Osteocyte (in vitro differentiated cells): ENCODE measurements around the gene LECT2. TPM values are rescaled to one million over a fixed set of nuclear protein-coding genes. Genes with fewer than 3 reads are reported as not detected.

Source experiments
- DNase-seq: peaks from one replicate; pipeline ENCODE4 v3.0.0; 2021; ENCODE audit warnings: mixed read lengths; ENCODE audit not compliant: unreplicated experiment; ENCODE audit errors: extremely low spot score
- H3K27ac Mint-ChIP-seq: one replicate; pipeline ENCODE4 v1.8.0; 2021; ENCODE audit warnings: mild to moderate bottlenecking, mixed read lengths; ENCODE audit not compliant: unreplicated experiment
- H3K27me3 Mint-ChIP-seq: one replicate; pipeline ENCODE4 v1.8.0; 2021; ENCODE audit warnings: mixed read lengths; ENCODE audit not compliant: unreplicated experiment
- H3K36me3 Mint-ChIP-seq: one replicate; pipeline ENCODE4 v1.8.0; 2021; ENCODE audit warnings: mixed read lengths; ENCODE audit not compliant: unreplicated experiment
- H3K4me1 Mint-ChIP-seq: one replicate; pipeline ENCODE4 v1.8.0; 2021; ENCODE audit warnings: mixed read lengths; ENCODE audit not compliant: unreplicated experiment
- H3K4me3 Mint-ChIP-seq: one replicate; pipeline ENCODE4 v1.8.0; 2021; ENCODE audit warnings: mild to moderate bottlenecking, moderate library complexity, mixed read lengths; ENCODE audit not compliant: unreplicated experiment
- H3K9me3 Mint-ChIP-seq: one replicate; pipeline ENCODE4 v1.8.0; 2021; ENCODE audit warnings: mixed read lengths; ENCODE audit not compliant: unreplicated experiment
- total RNA-seq: library from RNA; stranded (reverse); gene quantifications from 2 replicates; pipeline ENCODE4 v1.2.1, GENCODE V29; 2021
- TF ChIP-seq, protein P1 (sequence below): fragments of 200-600 bp; sonication (generic); IDR thresholded peaks from 2 replicates; pipeline ENCODE4 v1.5.0; 2021; ENCODE audit warnings: antibody characterized with exemption, mild to moderate bottlenecking, moderate library complexity

The LECT2 gene
- total RNA-seq, 1 donor from 2014 or later, result not detected

DNA sequence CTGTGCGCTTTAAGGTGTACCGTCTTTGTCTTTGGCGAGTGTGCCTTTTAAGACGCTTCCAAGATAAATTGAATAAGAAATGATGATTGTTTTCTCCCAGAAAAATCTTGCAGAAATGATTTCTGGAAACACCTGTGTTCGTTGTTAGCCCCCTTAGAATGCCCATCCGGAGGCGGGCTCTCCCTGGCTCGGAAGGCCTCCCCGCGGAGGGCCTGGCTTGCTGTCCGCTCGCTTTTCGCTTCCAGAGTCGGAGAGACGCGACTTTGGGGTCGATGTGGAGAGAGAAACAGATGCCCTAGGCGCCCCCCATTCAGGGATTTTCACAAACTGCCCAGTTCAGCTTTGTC is 23.9 kb downstream of the LECT2 start:
- Mint-ChIP-seq H3K36me3 (no peaks in the 10 kb centered on the region), H3K4me1 (peaks cover 5% of the 10 kb centered on the region), H3K27me3 (peaks cover 78% of the 10 kb centered on the region), H3K9me3 (peaks cover 9% of the 10 kb centered on the region), H3K4me3 (peak overlapping the region; percentile 58), H3K27ac (no peak overlapping the region)
- DNase-seq, result no peak
- TF ChIP-seq, protein P1, sequence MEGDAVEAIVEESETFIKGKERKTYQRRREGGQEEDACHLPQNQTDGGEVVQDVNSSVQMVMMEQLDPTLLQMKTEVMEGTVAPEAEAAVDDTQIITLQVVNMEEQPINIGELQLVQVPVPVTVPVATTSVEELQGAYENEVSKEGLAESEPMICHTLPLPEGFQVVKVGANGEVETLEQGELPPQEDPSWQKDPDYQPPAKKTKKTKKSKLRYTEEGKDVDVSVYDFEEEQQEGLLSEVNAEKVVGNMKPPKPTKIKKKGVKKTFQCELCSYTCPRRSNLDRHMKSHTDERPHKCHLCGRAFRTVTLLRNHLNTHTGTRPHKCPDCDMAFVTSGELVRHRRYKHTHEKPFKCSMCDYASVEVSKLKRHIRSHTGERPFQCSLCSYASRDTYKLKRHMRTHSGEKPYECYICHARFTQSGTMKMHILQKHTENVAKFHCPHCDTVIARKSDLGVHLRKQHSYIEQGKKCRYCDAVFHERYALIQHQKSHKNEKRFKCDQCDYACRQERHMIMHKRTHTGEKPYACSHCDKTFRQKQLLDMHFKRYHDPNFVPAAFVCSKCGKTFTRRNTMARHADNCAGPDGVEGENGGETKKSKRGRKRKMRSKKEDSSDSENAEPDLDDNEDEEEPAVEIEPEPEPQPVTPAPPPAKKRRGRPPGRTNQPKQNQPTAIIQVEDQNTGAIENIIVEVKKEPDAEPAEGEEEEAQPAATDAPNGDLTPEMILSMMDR, result no peak

DNA sequence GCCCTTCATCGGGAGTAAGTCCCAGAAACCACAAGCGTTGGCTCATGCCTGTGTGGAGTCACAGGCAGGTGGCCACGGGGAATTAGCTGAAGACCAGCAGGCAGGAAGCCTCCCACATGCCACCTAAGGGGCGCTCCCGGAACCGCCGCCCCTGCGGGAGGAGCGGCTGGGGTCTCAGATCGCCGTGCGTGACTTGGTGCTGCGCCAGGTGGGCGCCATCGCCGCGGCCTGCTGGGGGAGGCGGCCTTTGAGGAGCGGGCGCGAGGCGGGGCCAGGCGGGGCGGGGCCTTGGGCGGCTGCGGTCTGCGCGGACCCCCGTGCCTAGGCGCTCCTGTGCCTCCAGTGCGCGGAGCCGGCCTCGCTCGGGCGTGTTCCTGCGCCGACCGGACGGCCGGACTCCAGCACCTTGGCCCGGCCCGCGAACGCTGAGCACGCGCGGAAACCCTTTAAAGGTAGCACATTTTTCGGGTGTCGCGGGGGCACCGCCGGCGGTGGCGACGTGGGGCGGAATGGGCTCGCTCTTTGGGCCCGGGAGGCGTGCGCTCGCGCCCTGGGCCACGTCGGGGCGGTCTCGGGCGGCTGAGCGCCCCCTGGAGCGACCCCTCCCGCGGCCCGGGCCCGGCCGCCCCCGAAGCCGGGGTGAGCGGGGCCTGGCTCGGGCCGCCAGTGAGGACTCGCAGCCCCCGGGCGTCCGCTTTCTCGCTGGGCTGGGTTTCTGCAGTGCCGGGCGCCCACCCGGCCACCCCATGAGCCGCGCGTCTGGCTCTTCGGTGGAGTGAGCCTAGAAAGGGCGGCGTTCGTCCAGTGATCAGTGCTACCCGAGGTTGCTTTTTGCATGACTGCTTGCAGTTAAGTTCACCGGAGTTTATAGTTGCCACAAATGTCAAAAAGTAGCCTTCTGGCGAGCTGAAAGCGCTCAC is 24.5 kb downstream of the LECT2 start:
- peaks cover 5% of the 10 kb centered on the region for H3K4me1 Mint-ChIP-seq
- TF ChIP-seq, protein P1, result no peak
- no peaks in the 10 kb centered on the region for H3K36me3 Mint-ChIP-seq
- peak overlapping the region; percentile 58 for H3K4me3 Mint-ChIP-seq
- H3K9me3 Mint-ChIP-seq, result peaks cover 9% of the 10 kb centered on the region
- DNase-seq, result no peak
- H3K27me3 Mint-ChIP-seq, result peaks cover 80% of the 10 kb centered on the region
- H3K27ac Mint-ChIP-seq, result no peak overlapping the region

DNA sequence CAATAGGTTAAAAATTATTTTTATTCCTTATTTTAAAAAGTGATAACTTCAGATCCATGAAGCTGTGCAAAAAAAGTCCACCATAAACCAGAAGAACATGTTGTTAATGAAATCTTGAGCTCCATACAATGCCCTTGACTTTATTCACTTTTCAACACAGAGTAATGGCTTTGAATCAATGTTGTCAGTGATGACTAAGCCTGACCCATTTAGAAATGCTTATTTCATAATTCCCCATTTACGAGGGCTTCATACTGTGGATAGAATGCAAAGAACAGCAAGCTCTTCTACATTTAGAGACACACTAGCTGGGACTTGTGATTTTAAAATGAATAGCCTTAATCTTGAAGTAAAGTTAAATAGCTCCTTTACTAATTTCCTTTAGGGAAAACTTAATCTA is 33.4 kb downstream of the LECT2 start:
- Mint-ChIP-seq H3K9me3 (no peaks in the 10 kb centered on the region), H3K27me3 (peaks cover 82% of the 10 kb centered on the region), H3K4me3 (no peak overlapping the region), H3K27ac (no peak overlapping the region), H3K4me1 (no peaks in the 10 kb centered on the region), H3K36me3 (no peaks in the 10 kb centered on the region)
- TF ChIP-seq, protein P1, result no peak
- DNase-seq, result no peak

DNA sequence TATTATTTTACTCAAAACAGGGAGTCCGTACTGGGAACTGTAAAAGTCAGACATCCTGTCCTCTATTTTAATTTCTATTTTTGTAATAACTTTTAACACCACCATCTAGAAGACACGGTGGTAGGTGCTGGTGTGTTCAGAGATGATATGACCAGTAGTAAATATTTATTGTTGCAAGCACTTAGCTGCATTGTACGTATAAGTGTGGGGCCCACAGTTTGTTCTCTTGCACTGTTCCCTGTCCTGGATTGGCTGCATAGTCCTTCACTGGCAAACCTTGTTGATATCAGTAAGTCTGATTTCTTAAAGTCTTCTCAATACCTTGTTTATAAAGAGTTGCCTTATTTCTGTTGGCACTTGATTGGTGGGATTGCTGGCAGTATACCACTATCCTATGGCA is 34.6 kb downstream of the LECT2 start:
- DNase-seq, result no peak
- TF ChIP-seq, protein P1, result no peak
- Mint-ChIP-seq H3K27me3 (peaks cover 81% of the 10 kb centered on the region), H3K9me3 (no peaks in the 10 kb centered on the region), H3K27ac (no peak overlapping the region), H3K4me1 (no peaks in the 10 kb centered on the region), H3K4me3 (no peak overlapping the region), H3K36me3 (no peaks in the 10 kb centered on the region)

DNA sequence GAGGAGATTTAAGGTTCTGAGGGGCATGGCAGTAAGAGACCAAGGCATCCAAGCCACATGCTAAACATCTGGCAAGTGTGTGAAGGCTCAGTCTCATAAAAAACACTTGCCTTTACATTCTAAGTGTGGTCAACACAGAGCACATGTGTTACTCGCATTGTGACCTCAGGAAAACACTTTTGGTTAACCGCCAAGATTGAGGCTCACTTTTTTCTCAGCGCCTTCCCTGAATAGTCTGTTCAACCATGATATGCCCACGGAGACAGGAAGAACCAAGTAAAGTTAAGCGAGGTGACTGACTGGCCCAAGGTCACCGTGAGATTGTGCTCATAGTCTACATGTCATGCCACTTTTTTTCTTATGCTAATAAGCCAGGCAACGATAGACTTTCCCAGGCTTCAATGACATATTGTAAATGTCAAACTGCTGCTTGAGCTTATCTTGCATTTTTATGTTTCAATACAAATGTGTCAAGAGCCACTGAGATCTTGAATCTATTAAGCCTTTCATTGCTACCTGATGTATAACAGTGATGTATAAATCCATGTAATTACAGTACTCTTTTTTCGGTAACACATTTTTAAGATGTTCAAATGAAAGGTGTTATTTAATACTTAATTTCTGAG is 38.0 kb downstream of the LECT2 start:
- Mint-ChIP-seq H3K9me3 (no peaks in the 10 kb centered on the region), H3K27me3 (peaks cover 82% of the 10 kb centered on the region), H3K36me3 (no peaks in the 10 kb centered on the region), H3K4me1 (no peaks in the 10 kb centered on the region), H3K27ac (no peak overlapping the region), H3K4me3 (no peak overlapping the region)
- no peak for DNase-seq
- TF ChIP-seq, protein P1, result no peak
